HUDEP-2 (cell line): ENCODE measurements around the gene BTN2A1.
"Not testable (repeated sequence)": the region's sequence is repeated elsewhere in the genome, so short reads cannot be mapped to it uniquely, and the experiment has no call there.

Experiments
- DNase-seq, 76 experiments: peaks; one replicate each; lab custom pipeline; 2025; ENCODE audit not compliant: unreplicated experiment in 76 of 76; lab: John Stamatoyannopoulos, UW

BTN2A1 gene

GRCh38 chr6:26431258-26432172 lies 26.2 kb upstream of the BTN2A1 start:
- no peak for DNase-seq

GRCh38 chr6:26432627-26433201 lies 25.0 kb upstream of the BTN2A1 start:
- no peak for DNase-seq

GRCh38 chr6:26433680-26434079 lies 24.1 kb upstream of the BTN2A1 start:
- DNase-seq = not testable (repeated sequence)

GRCh38 chr6:26436018-26436417 lies 21.7 kb upstream of the BTN2A1 start:
- DNase-seq = no peak

GRCh38 chr6:26437550-26437949 lies 20.2 kb upstream of the BTN2A1 start:
- DNase-seq = peak in 5 of 76 experiments; percentile 10 to 39 (median 34)

- DNase-seq = no peak
Measured at GRCh38 chr6:26438000-26438399, 19.8 kb upstream of the BTN2A1 start.

GRCh38 chr6:26439151-26440125 lies 18.3 kb upstream of the BTN2A1 start:
- peak in 1 of 76 experiments; percentile 13 for DNase-seq

GRCh38 chr6:26440977-26441358 lies 16.8 kb upstream of the BTN2A1 start:
- no peak for DNase-seq

GRCh38 chr6:26441977-26442376 lies 15.8 kb upstream of the BTN2A1 start:
- DNase-seq = no peak

GRCh38 chr6:26445934-26446667 lies 11.7 kb upstream of the BTN2A1 start:
- DNase-seq = no peak

GRCh38 chr6:26447257-26447656 lies 10.5 kb upstream of the BTN2A1 start:
- no peak for DNase-seq

GRCh38 chr6:26450240-26450639 lies 7.5 kb upstream of the BTN2A1 start:
- DNase-seq = peak in 1 of 76 experiments; percentile 5

GRCh38 chr6:26452631-26453235 lies 5.0 kb upstream of the BTN2A1 start:
- peak in 15 of 76 experiments; percentile 13 to 66 (median 33) for DNase-seq

- no peak for DNase-seq
Measured at GRCh38 chr6:26454631-26455030, 3.1 kb upstream of the BTN2A1 start.

- no peak for DNase-seq
Measured at GRCh38 chr6:26455357-26455970, 2.3 kb upstream of the BTN2A1 start.

GRCh38 chr6:26457264-26457805 lies 420 bp upstream of the BTN2A1 start:
- DNase-seq = no peak

GRCh38 chr6:26459023-26459810 lies 1.5 kb downstream of the BTN2A1 start:
- DNase-seq = no peak

GRCh38 chr6:26461353-26461752 lies 3.6 kb downstream of the BTN2A1 start:
- not testable (repeated sequence) for DNase-seq
